ENCODE measurements around the gene BBX. TPM values are rescaled to one million over a fixed set of nuclear protein-coding genes. Genes with fewer than 3 reads are reported as not detected.

BBX gene
- total RNA-seq, 1 experiment from 2014 or later = 45.0 TPM

DNA sequence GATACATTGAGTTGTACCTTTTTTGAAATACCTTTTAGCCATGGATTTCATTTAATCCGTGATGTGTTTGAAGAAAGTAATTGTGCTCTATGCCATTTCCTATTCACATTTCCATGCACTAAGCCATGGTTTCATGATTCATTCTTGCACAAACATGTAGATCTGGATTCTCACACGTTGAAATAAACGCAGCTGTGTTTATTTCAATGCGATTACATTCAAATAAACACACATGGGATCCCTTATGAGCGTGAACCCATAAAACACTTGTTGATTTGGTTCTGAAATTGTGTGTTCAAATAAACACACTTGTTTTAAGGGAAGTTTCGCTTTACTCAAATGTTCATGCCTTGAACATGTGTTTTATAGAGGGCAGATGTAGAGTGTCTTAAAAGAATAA is 39.2 kb downstream of the BBX start (continued):
- TF ChIP-seq, protein P1, sequence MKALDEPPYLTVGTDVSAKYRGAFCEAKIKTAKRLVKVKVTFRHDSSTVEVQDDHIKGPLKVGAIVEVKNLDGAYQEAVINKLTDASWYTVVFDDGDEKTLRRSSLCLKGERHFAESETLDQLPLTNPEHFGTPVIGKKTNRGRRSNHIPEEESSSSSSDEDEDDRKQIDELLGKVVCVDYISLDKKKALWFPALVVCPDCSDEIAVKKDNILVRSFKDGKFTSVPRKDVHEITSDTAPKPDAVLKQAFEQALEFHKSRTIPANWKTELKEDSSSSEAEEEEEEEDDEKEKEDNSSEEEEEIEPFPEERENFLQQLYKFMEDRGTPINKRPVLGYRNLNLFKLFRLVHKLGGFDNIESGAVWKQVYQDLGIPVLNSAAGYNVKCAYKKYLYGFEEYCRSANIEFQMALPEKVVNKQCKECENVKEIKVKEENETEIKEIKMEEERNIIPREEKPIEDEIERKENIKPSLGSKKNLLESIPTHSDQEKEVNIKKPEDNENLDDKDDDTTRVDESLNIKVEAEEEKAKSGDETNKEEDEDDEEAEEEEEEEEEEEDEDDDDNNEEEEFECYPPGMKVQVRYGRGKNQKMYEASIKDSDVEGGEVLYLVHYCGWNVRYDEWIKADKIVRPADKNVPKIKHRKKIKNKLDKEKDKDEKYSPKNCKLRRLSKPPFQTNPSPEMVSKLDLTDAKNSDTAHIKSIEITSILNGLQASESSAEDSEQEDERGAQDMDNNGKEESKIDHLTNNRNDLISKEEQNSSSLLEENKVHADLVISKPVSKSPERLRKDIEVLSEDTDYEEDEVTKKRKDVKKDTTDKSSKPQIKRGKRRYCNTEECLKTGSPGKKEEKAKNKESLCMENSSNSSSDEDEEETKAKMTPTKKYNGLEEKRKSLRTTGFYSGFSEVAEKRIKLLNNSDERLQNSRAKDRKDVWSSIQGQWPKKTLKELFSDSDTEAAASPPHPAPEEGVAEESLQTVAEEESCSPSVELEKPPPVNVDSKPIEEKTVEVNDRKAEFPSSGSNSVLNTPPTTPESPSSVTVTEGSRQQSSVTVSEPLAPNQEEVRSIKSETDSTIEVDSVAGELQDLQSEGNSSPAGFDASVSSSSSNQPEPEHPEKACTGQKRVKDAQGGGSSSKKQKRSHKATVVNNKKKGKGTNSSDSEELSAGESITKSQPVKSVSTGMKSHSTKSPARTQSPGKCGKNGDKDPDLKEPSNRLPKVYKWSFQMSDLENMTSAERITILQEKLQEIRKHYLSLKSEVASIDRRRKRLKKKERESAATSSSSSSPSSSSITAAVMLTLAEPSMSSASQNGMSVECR (CRISPR knock-in tag; IDR thresholded peaks at IDR 0.05; ENCODE audit: borderline replicate concordance) = no peak
- TF ChIP-seq, protein P2, sequence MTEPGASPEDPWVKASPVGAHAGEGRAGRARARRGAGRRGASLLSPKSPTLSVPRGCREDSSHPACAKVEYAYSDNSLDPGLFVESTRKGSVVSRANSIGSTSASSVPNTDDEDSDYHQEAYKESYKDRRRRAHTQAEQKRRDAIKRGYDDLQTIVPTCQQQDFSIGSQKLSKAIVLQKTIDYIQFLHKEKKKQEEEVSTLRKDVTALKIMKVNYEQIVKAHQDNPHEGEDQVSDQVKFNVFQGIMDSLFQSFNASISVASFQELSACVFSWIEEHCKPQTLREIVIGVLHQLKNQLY (CRISPR knock-in tag; IDR thresholded peaks at IDR 0.05) = no peak
- TF ChIP-seq TEAD4 (CRISPR knock-in tag; IDR thresholded peaks at IDR 0.05) (no peak), ZNF219 (CRISPR knock-in tag; IDR thresholded peaks at IDR 0.05; ENCODE audit: borderline replicate concordance) (no peak), ZSCAN18 (CRISPR knock-in tag; IDR thresholded peaks at IDR 0.05) (no peak), USF1 (CRISPR knock-in tag; IDR thresholded peaks at IDR 0.05) (no peak), SMAD4 (CRISPR knock-in tag; IDR thresholded peaks at IDR 0.05) (no peak), ZNF121 (CRISPR knock-in tag; IDR thresholded peaks at IDR 0.05) (no peak), SP1 (CRISPR knock-in tag; conservative IDR thresholded peaks at IDR 0.05) (no peak), NFYB (CRISPR knock-in tag; conservative IDR thresholded peaks at IDR 0.05; ENCODE audit: low read depth) (no peak), ZBTB21 (CRISPR knock-in tag; IDR thresholded peaks at IDR 0.05; ENCODE audit: borderline replicate concordance) (no peak), ZNF512 (CRISPR knock-in tag; IDR thresholded peaks at IDR 0.05; ENCODE audit: borderline replicate concordance) (no peak)
- TF ChIP-seq, protein P3, sequence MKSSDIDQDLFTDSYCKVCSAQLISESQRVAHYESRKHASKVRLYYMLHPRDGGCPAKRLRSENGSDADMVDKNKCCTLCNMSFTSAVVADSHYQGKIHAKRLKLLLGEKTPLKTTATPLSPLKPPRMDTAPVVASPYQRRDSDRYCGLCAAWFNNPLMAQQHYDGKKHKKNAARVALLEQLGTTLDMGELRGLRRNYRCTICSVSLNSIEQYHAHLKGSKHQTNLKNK (CRISPR knock-in tag; IDR thresholded peaks at IDR 0.05) = no peak

DNA sequence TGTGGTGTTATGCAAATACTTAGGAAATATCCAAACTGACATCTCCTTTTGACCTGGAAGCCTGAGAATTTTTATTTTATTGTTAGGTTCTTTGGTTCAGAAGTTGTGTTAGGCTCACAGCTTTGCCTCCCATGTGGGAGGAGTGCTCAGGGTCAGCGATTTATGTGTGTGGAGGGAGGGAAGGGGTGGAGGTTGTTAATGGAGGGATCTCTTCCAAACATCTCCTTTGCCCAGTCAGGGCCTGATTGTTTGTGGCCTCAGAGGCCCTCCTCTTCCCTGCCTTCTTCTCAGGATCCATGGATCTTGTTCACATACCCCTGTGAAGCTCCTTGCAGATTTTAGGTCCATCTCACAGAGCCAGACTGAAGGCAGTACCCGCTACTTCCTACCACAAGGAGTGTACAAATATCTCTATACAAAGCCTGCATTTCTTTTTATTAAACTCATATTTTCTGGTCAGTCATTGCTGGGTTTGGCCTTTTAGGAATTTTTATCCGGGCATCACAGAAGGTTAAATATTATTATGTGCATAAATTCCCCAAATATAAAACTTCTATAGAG is 40.3 kb downstream of the BBX start:
- peak; percentile 75 for ATAC-seq
- H3K27ac Mint-ChIP-seq = no peak overlapping the region

More for the DNA sequence above, 40.3 kb downstream of the BBX start:
- Mint-ChIP-seq H3K4me3 (no peak overlapping the region), H3K4me1 (peaks cover 26% of the 10 kb centered on the region), H3K27me3 (ENCODE audit: low read depth) (no peaks in the 10 kb centered on the region), H3K36me3 (no peaks in the 10 kb centered on the region), H3K9me3 (no peaks in the 10 kb centered on the region)
- POLR2A ChIA-PET = no interaction called here
- CTCF ChIA-PET = interaction anchor here (0.7 kb wide), 1 partner anchor 97 kb away, joined by 5 read pairs; no protein-coding TSS in a partner anchor
- DNase-seq (ENCODE audit: low spot score) = no peak
- TF ChIP-seq ATF1 (CRISPR knock-in tag; IDR thresholded peaks at IDR 0.05) (no peak), EMX1 (CRISPR knock-in tag; IDR thresholded peaks at IDR 0.05) (no peak), ZBTB21 (CRISPR knock-in tag; IDR thresholded peaks at IDR 0.05; ENCODE audit: borderline replicate concordance) (no peak), ZNF121 (CRISPR knock-in tag; IDR thresholded peaks at IDR 0.05) (no peak), ZNF416 (CRISPR knock-in tag; IDR thresholded peaks at IDR 0.05) (no peak), ZNF232 (CRISPR knock-in tag; IDR thresholded peaks at IDR 0.05) (no peak), NR1H2 (CRISPR knock-in tag; IDR thresholded peaks at IDR 0.05) (no peak)
- TF ChIP-seq, protein P4, sequence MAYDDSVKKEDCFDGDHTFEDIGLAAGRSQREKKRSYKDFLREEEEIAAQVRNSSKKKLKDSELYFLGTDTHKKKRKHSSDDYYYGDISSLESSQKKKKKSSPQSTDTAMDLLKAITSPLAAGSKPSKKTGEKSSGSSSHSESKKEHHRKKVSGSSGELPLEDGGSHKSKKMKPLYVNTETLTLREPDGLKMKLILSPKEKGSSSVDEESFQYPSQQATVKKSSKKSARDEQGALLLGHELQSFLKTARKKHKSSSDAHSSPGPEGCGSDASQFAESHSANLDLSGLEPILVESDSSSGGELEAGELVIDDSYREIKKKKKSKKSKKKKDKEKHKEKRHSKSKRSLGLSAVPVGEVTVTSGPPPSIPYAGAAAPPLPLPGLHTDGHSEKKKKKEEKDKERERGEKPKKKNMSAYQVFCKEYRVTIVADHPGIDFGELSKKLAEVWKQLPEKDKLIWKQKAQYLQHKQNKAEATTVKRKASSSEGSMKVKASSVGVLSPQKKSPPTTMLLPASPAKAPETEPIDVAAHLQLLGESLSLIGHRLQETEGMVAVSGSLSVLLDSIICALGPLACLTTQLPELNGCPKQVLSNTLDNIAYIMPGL (CRISPR knock-in tag; IDR thresholded peaks at IDR 0.05) = no peak

All from WTC11 (cell line).